HG03558 (cell line): ENCODE results near the gene PDE9A.
"Not testable (repeated sequence)": the region's sequence is repeated elsewhere in the genome, so short reads cannot be mapped to it uniquely, and the experiment has no call there.

ENCODE experiments used
- ATAC-seq: cut with Tn5 transposase; IDR thresholded peaks from one replicate; pipeline ENCODE4 v1.9.1; 2021; ENCODE audit warnings: moderate number of reproducible peaks; ENCODE audit not compliant: unreplicated experiment; ENCODE audit errors: extremely low read depth

The PDE9A gene

GRCh38 chr21:42781150-42781970 is 127.9 kb downstream of the PDE9A start:
- ATAC-seq, result no peak

GRCh38 chr21:42781971-42782722 is 128.7 kb downstream of the PDE9A start:
- ATAC-seq, result no peak

GRCh38 chr21:42782723-42783242 is 129.4 kb downstream of the PDE9A start:
- no peak for ATAC-seq

GRCh38 chr21:42784276-42784675 is 130.9 kb downstream of the PDE9A start:
- no peak for ATAC-seq

GRCh38 chr21:42784896-42785451 is 131.6 kb downstream of the PDE9A start:
- no peak for ATAC-seq

- ATAC-seq, result no peak
These were observed 132.4 kb downstream of the PDE9A start for GRCh38 chr21:42785666-42786427.

- no peak for ATAC-seq
These were observed 133.5 kb downstream of the PDE9A start for GRCh38 chr21:42786884-42787283.

- ATAC-seq, result no peak
These were observed 134.2 kb downstream of the PDE9A start for GRCh38 chr21:42787613-42788012.

GRCh38 chr21:42790520-42791065 is 137.2 kb downstream of the PDE9A start:
- no peak for ATAC-seq

GRCh38 chr21:42793774-42794173 is 140.4 kb downstream of the PDE9A start:
- ATAC-seq, result no peak

- no peak for ATAC-seq
These were observed 141.1 kb downstream of the PDE9A start for GRCh38 chr21:42794551-42794950.

- ATAC-seq, result no peak
These were observed 143.1 kb downstream of the PDE9A start for GRCh38 chr21:42796327-42797062.

GRCh38 chr21:42797522-42797921 is 144.1 kb downstream of the PDE9A start:
- ATAC-seq, result no peak

GRCh38 chr21:42798106-42798505 is 144.7 kb downstream of the PDE9A start:
- no peak for ATAC-seq

GRCh38 chr21:42799516-42799915 is 146.1 kb downstream of the PDE9A start:
- no peak for ATAC-seq

- no peak for ATAC-seq
These were observed 146.5 kb downstream of the PDE9A start for GRCh38 chr21:42799948-42800347.

- ATAC-seq, result not testable (repeated sequence)
These were observed 148.2 kb downstream of the PDE9A start for GRCh38 chr21:42801616-42802015.

- ATAC-seq, result no peak
These were observed 153.2 kb downstream of the PDE9A start for GRCh38 chr21:42806509-42807140.
